Progenitor cell of endocrine pancreas (in vitro differentiated cells): ENCODE data around the gene MSI2. TPM values are rescaled to one million over a fixed set of nuclear protein-coding genes. Genes with fewer than 3 reads are reported as not detected.

ENCODE experiments used
- DNase-seq: peaks from one replicate; pipeline ENCODE4 v3.0.0; 2021; ENCODE audit warnings: low spot score; ENCODE audit not compliant: unreplicated experiment
- H3K27ac Mint-ChIP-seq: 2 replicates; pipeline ENCODE4 v1.8.0; 2021; ENCODE audit warnings: mild to moderate bottlenecking, moderate library complexity, mixed read lengths
- H3K27me3 Mint-ChIP-seq: 2 replicates; pipeline ENCODE4 v1.8.0; 2021; ENCODE audit warnings: mixed read lengths
- H3K36me3 Mint-ChIP-seq: 2 replicates; pipeline ENCODE4 v1.8.0; 2022; ENCODE audit warnings: mixed read lengths; ENCODE audit not compliant: insufficient read depth
- H3K4me1 Mint-ChIP-seq: 2 replicates; pipeline ENCODE4 v1.8.0; 2021; ENCODE audit warnings: low read depth, mixed read lengths
- H3K4me3 Mint-ChIP-seq: 2 replicates; pipeline ENCODE4 v1.8.0; 2021; ENCODE audit warnings: low read depth, mild to moderate bottlenecking, moderate library complexity, mixed read lengths
- H3K9me3 Mint-ChIP-seq: 2 replicates; pipeline ENCODE4 v1.8.0; 2021; ENCODE audit warnings: low read depth, mixed read lengths
- total RNA-seq: library from RNA; stranded (reverse); gene quantifications from 2 replicates; pipeline ENCODE4 v1.2.1, GENCODE V29; 2021
- TF ChIP-seq, protein P1 (sequence below): fragments of 200-600 bp; sonication (generic); IDR thresholded peaks from one replicate; pipeline ENCODE4 v1.5.0; 2021; ENCODE audit warnings: antibody characterized with exemption, mild to moderate bottlenecking; ENCODE audit not compliant: unreplicated experiment

The MSI2 gene
- total RNA-seq, 1 donor from 2014 or later = 164 TPM

DNA sequence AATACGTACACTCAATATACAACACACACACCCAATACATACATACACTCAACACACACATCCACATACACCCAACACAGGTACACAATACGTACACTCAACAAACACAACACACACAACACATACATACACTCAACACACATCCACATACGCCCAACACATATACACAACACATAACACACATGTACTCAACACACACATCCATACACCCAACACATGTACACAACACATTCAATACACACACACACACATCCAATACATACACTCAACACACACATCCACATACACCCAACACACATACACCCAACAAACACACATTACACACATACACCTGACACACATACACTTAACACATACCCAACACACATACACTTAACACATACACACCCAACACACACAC, 392.9 kb downstream of the MSI2 start:
- peaks cover 6% of the 10 kb centered on the region for H3K36me3 Mint-ChIP-seq
- H3K4me3 Mint-ChIP-seq = no peak overlapping the region
- no peak overlapping the region for H3K27ac Mint-ChIP-seq
- no peaks in the 10 kb centered on the region for H3K27me3 Mint-ChIP-seq
- peaks cover 2% of the 10 kb centered on the region for H3K4me1 Mint-ChIP-seq
- H3K9me3 Mint-ChIP-seq = no peaks in the 10 kb centered on the region
- no peak for DNase-seq
- TF ChIP-seq, protein P1, sequence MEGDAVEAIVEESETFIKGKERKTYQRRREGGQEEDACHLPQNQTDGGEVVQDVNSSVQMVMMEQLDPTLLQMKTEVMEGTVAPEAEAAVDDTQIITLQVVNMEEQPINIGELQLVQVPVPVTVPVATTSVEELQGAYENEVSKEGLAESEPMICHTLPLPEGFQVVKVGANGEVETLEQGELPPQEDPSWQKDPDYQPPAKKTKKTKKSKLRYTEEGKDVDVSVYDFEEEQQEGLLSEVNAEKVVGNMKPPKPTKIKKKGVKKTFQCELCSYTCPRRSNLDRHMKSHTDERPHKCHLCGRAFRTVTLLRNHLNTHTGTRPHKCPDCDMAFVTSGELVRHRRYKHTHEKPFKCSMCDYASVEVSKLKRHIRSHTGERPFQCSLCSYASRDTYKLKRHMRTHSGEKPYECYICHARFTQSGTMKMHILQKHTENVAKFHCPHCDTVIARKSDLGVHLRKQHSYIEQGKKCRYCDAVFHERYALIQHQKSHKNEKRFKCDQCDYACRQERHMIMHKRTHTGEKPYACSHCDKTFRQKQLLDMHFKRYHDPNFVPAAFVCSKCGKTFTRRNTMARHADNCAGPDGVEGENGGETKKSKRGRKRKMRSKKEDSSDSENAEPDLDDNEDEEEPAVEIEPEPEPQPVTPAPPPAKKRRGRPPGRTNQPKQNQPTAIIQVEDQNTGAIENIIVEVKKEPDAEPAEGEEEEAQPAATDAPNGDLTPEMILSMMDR = no peak

DNA sequence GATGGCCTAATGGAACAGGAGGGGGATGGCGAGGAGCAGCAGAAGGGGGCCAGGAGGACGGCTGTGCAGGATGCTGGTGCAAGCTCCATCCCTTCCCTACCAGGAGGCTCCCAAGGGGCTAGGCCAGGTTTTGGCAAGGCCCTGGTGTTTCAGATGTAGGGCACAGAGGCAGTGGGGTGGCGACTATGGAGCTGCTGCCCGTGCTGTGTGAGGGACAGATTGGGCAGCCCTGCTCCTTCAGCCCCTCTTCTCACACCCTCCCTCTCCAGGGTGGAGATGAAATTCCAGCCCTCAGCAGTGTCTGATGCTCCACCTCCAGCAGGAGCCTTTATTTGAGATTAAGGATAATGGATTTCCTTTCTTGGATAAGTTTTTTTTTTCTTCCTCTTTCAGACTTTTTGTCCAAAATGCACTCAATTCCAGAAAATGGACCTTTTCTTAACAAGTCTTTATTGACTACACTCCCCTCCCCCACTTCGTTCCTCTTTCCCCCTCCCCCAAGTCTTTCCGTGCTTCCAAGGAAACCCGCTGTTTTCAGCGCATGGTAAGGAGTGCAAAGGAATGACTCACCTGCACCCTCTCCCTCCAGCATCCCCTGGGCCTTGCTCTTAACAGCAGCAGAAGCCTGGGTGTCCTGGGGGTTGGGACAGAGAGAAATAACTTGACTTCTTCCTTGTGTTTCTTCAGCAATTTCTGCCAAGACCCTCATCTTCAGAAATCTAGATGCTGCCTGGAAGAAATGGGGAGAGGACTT, 393.6 kb downstream of the MSI2 start:
- Mint-ChIP-seq H3K9me3 (no peaks in the 10 kb centered on the region), H3K4me1 (peaks cover 2% of the 10 kb centered on the region), H3K4me3 (no peak overlapping the region), H3K27me3 (no peaks in the 10 kb centered on the region), H3K27ac (no peak overlapping the region), H3K36me3 (peaks cover 4% of the 10 kb centered on the region)
- DNase-seq = no peak
- TF ChIP-seq, protein P1 = no peak

DNA sequence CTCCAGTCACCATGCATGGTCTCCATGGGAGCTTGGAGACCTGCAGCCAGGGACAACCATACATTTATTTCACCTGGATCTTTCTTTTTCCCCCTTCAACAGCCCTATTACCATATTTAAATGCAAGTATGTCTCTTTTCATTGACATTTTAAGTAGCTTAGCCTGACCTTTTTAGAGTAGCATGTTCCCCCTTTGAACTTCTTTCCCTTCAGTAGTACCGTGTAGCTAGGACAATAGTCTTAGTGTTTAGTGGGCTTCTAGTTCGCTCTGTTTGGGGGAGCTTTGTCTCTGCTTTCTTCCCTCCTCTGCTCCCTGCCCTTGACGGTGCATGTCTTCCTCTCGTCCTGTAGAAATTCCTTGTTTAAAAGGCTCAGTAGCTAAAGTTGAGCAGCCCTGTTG, 394.2 kb downstream of the MSI2 start:
- DNase-seq = no peak
- H3K9me3 Mint-ChIP-seq = no peaks in the 10 kb centered on the region
- peaks cover 6% of the 10 kb centered on the region for H3K36me3 Mint-ChIP-seq
- H3K27ac Mint-ChIP-seq = peak overlapping the region; percentile 14
- H3K27me3 Mint-ChIP-seq = no peaks in the 10 kb centered on the region
- H3K4me1 Mint-ChIP-seq = peaks cover 2% of the 10 kb centered on the region
- H3K4me3 Mint-ChIP-seq = no peak overlapping the region
- TF ChIP-seq, protein P1 = no peak

DNA sequence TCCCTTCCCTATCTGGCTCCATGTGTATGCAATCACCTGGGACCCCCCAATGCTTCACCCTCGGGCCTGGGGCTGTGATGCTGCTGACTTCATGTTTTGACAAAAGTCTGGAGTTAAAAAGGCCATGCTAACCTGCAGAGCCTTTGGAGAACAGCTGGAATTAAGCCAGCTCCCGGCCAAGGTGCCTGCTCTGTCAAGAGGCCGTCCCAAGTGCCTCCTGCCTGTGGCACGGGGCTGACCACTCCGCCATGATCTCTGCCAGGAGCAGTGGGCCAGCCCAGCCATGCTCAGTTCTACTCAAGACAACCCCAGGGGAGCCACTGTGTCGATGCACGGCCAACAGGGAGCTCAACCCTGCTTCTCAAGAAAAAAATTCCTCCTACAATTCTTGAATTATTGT, 395.1 kb downstream of the MSI2 start:
- no peak for DNase-seq
- H3K36me3 Mint-ChIP-seq = peaks cover 8% of the 10 kb centered on the region
- TF ChIP-seq, protein P1 = no peak
- H3K9me3 Mint-ChIP-seq = no peaks in the 10 kb centered on the region
- H3K27me3 Mint-ChIP-seq = no peaks in the 10 kb centered on the region
- H3K4me3 Mint-ChIP-seq = no peak overlapping the region
- no peak overlapping the region for H3K27ac Mint-ChIP-seq
- peaks cover 2% of the 10 kb centered on the region for H3K4me1 Mint-ChIP-seq

DNA sequence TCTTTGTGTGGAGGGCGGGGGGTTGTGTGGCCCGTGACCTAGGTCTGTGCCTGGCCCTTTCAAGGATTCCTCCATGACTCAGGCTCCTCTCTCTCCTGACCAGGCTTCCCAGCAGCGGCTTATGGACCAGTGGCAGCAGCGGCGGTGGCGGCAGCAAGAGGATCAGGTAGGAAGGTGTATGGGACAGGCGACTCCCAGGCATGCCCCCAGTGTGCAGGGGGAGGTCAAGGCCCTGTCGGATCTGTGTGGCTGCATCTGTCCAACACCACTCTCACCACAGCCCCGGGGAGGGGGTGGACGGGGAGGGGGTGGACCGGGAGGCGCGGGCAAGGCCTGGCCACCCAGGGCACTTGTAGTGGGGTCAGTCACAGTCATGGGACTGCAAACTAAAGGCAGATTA, 395.7 kb downstream of the MSI2 start:
- TF ChIP-seq, protein P1 = no peak
- peaks cover 2% of the 10 kb centered on the region for H3K4me1 Mint-ChIP-seq
- no peaks in the 10 kb centered on the region for H3K9me3 Mint-ChIP-seq
- no peak for DNase-seq
- H3K27ac Mint-ChIP-seq = no peak overlapping the region
- H3K36me3 Mint-ChIP-seq = peaks cover 10% of the 10 kb centered on the region
- no peak overlapping the region for H3K4me3 Mint-ChIP-seq
- H3K27me3 Mint-ChIP-seq = no peaks in the 10 kb centered on the region
